Measurements from ENCODE around the gene TMEM134. TPM values are rescaled to one million over a fixed set of nuclear protein-coding genes. Genes with fewer than 3 reads are reported as not detected.
"Not testable (repeated sequence)": the region's sequence is repeated elsewhere in the genome, so short reads cannot be mapped to it uniquely, and the experiment has no call there.

TMEM134 gene, protein sequence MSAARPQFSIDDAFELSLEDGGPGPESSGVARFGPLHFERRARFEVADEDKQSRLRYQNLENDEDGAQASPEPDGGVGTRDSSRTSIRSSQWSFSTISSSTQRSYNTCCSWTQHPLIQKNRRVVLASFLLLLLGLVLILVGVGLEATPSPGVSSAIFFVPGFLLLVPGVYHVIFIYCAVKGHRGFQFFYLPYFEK
- total RNA-seq = 62.2 and 144 TPM in 2 replicates
- polyA plus RNA-seq (2012) = 134 TPM

DNA sequence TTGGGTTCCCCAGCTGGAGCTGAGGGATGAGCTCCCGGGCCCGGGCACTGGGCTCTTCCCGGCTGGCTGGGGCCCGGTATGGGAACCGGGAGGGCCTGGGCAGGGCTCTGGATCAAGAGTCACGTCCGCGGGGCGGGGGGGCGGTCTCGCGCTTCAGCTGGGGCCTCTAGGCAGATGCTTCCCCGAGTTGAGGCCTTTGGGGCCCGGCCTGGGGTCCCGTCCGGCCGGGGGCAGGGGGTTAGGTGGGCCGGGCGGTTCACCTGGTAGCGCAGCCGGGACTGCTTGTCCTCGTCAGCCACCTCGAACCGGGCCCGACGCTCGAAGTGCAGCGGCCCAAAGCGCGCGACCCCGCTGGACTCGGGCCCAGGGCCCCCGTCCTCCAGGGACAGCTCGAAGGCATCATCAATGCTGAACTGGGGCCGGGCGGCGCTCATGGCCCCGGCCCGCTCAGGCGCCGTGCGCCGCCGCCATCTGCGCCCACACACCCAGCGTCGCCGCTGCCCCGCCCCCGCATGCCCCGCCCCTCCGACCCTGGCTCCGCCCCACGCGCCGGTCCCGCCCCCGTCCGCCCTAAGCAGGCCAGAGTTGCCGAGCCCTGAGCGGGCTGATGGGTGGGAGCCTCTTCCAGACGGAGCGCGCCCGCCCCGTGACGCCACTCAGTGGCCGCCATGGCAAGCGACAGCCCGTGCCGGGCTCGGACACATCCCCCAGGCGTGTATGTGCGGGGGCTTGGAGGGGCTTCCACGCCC, at the start of gene TMEM134:
Gene TMEM134 (minus strand): TSS at position 493 of the 749 bp plus-strand sequence. CDS start 59 bp downstream, at position 434.
- peak; percentile 93 for DNase-seq (ENCODE audit: low read depth)

DNA sequence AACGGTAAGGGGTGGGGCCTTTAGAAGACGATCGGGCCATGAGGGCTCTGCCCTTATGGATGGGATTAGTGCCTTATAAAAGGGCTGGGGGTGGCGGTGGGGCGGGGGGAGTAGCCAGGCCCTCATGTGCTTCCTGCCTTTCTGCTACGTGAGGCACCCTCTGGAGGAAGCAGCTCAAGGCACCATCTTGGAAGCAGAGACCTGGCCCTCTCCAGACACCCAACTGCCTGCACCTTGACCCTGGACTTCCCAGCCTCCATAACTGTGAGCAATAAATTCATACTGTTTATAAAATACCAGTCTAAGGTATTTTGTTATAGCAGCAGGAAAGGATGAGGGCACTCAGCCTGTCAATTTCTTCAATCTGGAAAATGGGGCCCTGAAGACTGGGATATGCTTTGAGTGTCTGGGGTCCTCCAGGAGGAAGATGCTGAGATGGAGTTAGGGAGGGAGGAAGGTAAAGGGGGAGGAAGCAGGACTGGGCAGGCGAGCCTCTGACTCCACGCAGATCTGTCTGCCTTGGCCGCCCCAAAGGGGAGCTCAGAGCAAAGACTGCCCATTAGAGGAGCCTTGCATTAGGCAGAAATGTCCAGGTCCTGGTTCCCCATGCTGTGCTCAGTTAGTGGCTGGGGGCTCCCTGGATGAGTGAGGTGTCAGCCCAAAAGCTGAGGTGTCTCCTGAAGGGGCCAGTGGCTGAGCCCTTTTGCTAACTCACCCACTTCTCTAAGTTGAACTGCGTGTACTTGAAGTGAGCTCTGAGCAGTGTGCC, 48.9 kb upstream of the TMEM134 start:
- no peak for DNase-seq (ENCODE audit: low read depth)

DNA sequence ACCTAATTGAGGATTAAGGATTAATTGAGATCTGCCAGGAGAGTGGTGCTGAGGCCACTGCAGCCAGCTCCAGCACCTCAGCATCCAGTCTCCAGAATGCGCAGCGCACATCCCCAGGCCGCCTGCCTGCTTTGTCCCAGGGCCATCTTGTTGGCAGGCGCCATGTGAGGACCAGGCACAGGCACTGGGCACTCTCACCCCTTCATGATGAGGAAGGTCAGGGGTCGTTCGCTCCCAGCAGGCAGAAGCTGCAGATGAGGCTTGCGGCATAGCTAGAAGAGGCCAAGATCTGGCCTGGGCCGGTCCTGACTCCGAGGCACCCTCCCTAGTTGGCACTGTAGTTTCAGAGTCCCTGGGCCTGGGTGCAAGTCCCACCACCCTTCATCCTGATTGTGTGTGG, 47.8 kb upstream of the TMEM134 start:
- no peak for DNase-seq (ENCODE audit: low read depth)

DNA sequence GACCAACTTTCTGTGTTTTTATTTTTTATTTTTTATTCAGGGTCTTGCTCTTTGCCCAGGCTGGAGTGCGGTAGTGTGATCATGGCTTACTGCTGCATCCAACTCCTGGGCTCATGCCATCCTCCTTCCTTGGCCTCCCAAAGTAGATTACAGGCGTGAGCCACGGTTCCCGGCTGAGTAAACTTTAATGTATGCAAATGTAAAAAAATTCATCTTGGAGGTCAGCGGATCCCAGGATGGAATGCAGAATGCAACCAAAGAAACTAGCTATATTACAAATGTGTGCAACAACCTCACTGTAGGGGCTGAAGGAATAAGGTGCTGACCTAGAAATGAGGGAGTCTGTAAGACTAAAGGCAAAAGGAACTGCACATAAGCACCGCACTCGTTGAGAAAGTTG, 45.1 kb upstream of the TMEM134 start:
- DNase-seq (ENCODE audit: low read depth) = no peak

DNA sequence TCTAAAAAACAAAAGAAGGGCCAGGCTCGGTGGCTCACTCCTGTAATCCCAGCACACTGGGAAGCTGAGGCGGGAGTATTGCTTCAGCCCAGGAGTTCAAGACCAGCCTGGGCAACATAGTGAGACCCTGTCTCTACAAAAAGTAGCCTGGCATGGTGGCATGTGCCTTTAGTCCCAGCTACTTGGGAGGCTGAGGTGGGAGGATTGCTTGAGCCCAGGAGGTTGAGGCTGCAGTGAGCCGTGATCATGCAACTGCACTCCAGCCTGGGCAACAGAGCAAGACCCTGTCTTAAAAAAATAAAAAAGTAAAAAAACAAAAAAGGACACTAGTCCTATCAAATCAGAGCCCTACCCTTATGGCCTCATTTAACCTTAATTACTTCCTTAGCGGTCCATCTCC, 42.5 kb upstream of the TMEM134 start:
- not testable (repeated sequence) for DNase-seq (ENCODE audit: low read depth)

DNA sequence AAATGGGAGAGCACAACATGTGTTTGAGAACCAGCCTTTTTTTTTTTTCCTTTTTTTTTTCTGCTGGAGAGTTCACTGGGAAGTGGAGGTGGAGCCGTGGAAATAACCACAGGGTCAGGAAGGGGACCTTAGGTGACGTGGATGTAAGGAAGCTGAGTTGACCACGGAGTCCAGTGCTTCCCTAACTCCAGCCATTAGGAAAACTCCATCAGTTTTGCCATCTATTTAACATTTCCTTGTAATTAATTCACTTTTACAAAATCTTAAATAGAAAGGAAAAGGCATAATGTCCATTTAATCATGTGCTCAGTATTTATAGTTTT, 40.9 kb upstream of the TMEM134 start:
- no peak for DNase-seq (ENCODE audit: low read depth)

DNA sequence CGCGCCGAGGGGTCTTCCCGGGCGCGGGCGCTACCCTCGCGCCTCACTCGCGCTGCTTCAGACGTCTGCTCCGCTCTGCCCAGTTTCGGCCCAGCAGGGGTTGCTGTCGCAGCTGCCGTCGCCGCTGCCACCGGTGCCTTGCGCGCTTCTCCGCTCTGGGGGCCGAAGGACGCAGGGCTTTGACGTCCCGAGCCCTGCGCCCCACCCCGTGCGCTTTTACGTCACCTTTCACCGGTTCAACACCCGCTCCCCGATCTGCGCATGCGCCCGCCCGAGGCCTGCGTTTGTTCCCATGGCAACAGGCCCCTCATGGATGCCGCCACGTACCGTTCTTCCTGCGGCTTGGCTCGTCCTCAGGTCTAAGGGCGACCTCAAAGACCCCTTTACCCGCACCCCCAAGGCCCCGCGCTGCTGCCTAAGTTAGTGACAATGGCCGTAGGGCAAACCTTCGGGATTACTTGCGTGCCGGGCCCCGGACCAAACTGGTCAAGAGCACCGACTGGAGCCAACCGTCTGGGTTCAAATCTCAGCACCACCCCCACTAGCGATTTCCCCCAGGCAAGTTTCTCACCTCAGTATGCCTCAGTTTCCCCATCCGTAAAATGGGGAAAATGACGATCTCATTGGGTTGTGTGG, 39.6 kb upstream of the TMEM134 start:
- peak; percentile 98 for DNase-seq (ENCODE audit: low read depth)

DNA sequence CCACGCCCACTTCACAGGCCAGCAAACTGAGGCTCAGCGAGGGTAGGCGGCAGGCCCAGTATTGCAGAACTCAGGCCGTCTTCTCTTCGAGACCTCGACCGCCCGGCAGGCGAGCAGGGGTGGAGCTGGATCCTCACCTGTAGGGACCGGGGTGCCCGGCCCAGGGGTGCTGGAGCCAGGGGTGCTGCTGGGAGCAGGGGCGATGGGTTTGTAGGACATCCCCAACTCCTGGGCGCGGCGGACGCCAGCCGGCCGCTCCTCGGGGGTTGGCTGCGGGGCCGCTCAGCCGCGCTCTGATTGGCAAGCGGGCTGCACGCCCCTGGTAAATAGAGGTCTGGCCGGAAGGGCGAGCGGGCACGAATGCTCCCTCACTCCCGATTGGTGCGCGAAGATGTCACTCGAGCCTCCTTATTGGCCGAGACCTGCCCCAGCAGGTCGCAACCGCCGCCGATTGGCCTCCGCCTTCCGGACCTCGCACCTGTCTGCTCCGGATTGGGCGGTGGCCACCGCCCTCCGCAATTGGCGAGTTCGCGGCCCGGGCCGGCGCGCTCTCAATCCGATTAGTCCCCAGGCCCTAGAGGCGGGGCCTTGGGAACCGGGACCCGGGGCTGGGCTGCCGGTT, 38.9 kb upstream of the TMEM134 start, which contains the start of gene CDK2AP2:
Gene CDK2AP2 (minus strand): TSS at position 299 of the 622 bp plus-strand sequence. CDS start 80 bp downstream, at position 219.
- peak; percentile 100 for DNase-seq (ENCODE audit: low read depth)

DNA sequence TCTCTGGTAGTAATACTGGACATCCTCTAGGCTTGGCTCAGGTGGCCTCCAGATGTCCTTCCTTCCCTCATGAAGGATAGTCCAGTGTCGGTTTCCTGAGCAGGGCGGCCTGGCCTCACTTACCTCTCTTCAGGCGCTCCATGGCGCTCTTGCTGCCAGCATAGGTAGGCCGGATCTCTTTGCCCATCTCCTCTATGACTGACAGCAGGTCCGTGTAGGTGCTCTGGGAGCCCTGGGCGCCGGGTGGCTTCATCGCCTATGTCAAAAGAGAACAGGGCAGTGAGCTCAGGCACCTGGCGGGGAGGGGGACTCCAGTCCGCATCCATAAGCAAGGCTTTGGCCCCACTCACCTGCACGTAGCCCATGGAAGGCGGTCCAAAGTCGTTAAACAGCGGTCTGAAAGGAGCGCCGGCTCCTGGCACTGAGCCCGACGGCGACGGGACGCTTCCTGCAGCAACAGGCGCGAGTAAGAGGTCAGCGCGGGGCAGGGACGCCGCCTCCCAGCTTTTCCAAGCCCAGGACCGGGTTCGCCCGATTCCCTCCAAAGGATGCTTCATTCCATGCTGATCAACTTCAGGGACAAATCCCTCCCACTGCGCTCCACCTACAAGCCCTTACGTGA, 38.3 kb upstream of the TMEM134 start:
- DNase-seq (ENCODE audit: low read depth) = no peak

DNA sequence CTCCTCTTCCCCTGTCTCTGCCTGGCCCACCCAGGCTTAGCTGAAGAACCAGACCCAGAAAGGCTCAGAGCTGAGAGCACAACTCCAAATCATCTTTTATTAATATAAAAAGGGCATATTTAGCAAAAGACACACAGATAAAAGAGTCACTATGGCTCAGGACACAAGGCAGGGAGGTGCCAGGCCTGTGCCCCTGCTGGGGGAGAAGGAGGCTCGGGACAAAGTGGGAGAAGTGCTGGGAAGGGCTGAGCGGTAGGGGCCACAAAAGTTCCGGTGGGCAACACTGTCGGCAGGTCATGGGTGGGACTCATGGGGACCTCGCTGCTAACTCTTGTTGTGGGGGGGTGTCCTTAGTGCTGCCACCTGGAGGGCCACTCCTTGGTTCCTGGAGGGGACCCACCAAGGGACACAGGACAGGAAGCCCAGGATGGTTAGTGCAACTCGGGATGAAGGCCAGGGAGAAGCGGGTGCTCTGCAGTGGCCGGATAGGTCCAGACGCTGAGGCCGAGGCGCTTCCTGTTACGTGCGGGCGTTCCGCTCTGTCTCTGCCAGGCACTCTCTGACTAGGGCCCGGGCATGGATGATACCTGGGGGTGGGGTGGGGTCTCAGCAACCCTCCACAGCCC, 37.5 kb upstream of the TMEM134 start:
- no peak for DNase-seq (ENCODE audit: low read depth)

DNA sequence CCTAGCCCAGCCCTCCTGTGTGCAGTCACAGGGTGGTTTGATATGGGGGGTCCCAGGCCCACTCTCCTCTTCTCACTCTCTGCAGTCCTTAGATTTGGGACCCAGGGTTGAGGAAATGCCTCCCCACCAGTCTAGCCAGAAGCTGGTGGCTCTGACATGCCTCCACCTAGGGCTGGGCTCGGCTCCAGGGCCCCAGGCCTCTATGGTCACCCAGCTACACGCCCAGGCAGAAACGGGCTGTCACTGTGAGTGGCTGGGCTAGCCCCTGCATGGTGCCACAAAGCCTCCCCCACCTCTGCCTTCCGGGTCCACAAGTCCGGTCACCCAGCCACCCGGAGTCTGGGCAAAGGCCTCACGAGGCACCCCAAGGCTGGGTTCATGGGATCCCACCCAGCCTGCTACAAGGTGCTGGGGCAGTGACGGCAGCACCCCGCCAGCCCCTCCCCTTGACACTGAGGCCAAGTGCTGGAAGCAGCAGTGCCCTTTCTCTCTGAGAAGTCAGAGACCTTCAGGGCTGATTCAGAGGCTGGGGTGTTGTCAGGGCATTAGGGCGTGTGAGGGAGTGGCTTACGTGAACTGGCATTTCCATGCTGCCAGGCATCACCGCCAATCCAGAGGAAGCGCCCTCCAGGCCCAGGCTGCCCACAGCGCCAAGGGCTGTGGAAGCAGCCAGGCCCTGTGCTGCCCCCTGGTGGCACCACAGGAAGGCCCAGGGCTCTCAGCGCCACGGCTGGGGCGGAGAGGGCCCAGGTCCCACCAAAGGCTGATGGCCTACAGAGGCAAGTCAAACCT, 36.8 kb upstream of the TMEM134 start:
- peak; percentile 97 for DNase-seq (ENCODE audit: low read depth)

DNA sequence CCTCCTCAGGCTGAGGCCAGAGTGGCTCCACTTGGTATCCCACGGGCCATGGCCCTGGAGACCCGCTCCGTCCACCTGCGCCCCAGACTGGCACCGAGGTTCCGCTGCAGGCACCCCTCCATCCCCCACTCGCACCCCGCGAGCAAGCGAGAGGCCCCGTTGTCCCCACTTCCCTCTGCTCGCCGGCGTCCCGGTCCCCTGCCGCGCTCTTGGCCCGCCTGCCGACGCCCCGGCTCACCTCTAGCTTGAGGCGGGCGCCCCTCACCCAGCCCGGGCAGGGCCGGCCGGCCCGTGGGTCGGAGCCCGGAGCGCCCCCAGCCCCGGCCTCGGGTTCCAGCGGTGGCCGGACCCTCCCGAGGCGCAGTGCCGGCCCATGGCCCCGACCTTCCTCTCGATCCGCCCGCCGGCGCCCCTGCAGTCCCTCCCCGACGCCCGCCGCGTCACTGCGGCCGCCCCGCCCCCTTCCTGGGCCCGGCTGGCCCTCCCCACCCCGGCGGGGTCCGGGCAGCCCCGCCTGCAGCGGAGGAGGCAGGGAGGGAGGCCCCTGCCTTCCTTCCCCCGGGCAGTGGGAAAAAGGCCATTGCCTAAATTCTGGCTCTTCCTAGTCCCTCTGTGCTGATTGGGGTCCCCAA, 36.0 kb upstream of the TMEM134 start, which contains the start of gene PITPNM1:
Gene PITPNM1 (minus strand): TSS at position 414 of the 632 bp plus-strand sequence. CDS start 1,183 bp downstream, outside the sequence.
- DNase-seq (ENCODE audit: low read depth) = peak; percentile 63

DNA sequence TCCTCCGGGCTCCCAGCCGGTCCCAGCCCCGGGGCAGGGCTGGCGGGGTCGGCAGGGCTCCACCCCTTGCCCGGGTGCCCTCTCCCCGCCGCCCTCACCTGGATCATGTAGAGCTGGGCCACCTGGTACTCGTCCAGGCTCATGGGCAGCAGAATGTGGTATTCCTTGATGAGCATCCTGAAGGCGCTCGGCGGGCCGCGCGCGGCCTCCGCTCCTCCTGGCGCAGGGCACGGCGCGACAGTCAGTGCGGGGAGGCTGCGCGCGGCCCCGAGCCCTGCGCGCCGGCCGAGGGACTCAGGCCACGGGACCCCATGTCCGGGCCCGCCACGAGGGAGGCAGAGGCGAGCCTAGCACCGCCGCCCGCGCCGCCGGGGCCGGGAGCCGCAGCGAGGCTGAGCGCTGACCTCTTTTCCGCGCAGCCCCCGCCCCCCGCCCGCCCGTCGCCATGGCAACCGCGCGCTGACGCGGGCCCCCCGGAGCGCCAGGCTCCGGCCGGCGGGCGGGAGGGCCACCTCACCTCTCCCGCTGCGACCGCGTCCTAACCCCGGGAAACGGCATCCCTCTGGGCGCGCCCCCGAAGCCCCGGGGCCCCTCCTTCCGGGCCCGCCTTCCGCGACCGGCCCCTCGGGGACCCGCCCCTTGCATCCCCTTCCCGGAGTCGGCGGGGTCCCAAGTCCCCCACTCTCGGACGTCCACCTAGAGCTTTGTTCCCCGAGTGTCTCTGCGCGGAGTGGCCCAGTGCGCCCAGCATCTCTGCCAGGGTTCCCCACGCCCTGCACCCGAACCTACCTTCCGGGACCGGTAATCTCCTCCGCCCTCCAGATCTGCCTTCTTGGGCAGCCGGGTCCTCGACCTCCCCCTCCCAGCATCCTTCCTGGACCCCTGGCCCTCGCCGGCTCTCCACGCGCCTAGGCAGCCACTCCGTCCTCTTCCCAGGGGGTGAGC, 35.2 kb upstream of the TMEM134 start:
- DNase-seq (ENCODE audit: low read depth) = peak; percentile 13

DNA sequence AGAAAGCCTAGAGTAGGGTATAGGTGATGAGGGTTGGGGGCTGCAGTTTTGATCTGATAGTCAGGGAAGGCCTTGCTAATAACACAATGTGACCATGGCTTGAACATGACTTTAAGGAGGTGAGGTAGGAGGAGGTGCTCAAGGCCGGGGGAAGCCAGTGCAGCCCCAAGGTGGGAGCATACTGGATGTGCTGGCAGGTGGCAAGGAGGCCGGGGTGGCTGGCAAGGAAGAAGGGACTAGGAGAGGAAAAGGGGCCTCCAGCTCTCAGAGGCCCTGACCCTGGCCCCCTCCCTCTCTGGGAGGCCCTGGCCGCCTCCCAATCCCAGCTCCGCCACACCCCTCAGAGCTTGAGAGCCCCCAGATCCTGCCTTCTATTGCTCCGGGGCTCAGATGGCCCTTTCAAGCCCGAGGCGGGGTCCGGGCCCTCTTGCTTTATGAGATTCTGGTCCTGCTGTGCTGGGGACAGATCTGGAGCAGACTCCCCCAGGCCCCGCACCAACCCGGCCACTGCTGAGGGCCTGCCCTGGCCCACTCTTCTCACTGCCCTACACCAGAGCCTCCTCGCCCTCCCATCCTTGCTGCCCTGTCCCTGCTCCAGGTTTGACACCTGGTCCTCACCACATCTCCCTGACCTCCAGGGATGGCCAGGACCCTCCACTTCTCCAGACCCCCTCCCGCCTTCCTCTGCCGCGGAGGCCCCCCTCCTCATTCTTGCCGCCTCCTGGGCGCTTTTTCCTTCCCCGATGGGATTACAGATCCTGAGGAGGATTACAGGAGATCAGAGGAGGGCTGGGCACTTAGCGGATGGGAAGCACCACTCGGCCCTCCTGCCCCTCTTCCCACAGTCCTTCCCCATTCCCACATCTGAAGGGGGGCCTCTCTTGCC, 34.3 kb upstream of the TMEM134 start:
- no peak for DNase-seq (ENCODE audit: low read depth)

DNA sequence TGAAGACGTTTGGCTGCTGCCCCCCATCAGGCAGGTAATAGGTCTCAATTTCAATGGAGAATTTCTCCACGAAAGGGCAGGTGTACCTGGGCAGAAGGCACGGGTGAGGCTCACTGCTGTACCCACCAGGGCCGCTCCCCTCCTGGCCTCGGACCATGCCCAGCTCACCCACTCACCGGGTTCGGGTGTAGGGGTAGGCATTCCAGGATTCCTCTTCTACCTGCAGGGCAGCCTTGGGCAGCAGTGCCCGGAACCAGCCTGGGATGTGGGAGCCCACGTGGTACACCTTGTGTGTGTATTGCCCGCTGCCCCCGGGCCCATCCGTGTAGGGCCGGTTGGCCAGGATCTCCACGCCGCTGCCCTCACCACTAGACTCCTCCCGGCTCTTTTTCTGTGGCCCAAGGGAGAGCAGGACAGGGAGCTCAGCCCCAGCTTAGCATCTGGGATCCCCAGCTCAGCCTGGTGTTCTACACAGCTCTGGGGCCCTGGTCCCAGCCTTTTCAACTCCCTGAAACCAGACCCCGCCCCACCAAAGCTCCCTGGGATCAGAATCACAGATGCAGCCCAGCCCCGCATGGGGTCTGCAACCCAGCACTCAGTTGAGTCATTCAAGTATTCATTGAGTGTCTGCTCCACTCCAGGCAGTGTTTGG, 33.4 kb upstream of the TMEM134 start:
- DNase-seq (ENCODE audit: low read depth) = no peak

DNA sequence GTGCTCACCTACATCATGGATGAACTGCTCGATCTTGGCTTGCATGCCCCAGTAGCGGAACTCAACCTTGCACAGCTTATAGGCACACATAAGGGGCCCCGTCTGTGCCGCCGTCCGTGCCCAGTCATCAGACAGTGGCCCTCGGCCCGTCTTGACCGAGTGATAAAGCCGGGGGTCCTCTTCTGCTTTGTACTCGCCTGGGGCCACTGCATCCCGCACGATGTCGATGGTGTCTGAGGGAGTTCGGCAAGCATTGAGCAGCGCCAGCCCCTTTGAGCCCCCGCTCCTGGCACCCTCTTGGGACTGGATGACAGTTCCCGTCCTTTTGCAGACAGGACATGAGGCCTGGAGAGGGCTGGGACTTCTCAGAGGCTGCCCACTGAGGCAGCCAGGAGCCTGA, 32.8 kb upstream of the TMEM134 start:
- DNase-seq (ENCODE audit: low read depth) = no peak
